ENCODE results near the gene PAX6. TPM values are rescaled to one million over a fixed set of nuclear protein-coding genes. Genes with fewer than 3 reads are reported as not detected.
A peak's percentile ranks its signal among the peaks of the same experiment; 100 is the strongest.

PAX6 gene
- total RNA-seq = under 1 TPM in 1 of 3 donors, not detected in 2; 0.88 TPM

DNA sequence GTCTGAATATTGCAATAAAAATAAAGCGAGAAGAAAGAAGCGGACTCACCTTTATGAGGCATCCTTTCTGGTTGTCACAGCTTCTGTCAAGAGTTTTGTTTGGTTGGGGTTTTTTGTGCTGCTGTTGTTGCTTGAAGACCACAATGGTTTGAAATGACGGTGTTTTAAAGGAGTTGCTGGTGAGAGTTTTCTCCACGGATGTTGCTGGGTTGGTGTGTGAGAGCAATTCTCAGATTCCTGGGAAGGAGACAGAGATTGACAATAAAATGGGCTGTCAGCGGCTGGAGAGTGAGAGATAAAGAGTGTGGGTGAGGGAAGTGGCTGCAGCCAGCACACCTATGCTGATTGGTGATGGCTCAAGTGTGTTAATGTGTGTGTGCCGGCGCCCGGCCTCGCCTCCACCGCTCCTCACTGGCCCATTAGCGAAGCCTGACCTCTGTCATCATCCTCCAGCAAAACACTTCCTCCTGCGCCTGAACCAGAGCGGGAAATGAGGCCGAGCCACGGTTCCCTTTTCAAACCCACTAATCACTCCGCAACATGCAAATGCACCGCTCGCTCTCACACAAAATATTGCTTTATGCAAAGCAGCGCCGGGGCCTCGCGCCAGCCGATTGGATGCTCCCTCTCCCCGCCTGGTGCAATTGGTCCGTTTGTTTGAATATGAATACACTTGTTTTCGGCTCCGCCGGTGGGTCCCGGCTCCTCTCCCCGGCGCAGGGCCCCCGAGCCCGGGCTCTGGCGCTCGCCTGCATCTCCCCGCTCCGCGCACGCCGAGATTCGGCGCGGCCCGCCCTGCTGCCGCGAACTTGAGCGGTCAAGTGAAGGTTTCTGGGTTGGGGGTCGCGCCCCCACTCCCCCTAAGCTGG is at the start of gene PAX6:
PAX6 (minus strand) TSS at position 544 of the 869 bp plus-strand sequence. CDS start 4,911 bp downstream, outside the sequence.
- Histone ChIP-seq H3K4me3 (peak within 1 kb of the TSS; percentile 31 to 72 (median 45)), H3K36me3 (no peaks in the 10 kb centered on the region), H3K27me3 (peaks cover 18 to 100% of the 10 kb centered on the region in 2 donors), H3K9me3 (no peaks in the 10 kb centered on the region), H3K4me1 (peaks cover 19 to 20% of the 10 kb centered on the region in 2 donors), H3K27ac (no peak within 1 kb of the TSS)
- no peak for TF ChIP-seq POLR2A (IDR thresholded peaks at IDR 0.05)
- TF ChIP-seq, protein P1, sequence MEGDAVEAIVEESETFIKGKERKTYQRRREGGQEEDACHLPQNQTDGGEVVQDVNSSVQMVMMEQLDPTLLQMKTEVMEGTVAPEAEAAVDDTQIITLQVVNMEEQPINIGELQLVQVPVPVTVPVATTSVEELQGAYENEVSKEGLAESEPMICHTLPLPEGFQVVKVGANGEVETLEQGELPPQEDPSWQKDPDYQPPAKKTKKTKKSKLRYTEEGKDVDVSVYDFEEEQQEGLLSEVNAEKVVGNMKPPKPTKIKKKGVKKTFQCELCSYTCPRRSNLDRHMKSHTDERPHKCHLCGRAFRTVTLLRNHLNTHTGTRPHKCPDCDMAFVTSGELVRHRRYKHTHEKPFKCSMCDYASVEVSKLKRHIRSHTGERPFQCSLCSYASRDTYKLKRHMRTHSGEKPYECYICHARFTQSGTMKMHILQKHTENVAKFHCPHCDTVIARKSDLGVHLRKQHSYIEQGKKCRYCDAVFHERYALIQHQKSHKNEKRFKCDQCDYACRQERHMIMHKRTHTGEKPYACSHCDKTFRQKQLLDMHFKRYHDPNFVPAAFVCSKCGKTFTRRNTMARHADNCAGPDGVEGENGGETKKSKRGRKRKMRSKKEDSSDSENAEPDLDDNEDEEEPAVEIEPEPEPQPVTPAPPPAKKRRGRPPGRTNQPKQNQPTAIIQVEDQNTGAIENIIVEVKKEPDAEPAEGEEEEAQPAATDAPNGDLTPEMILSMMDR (IDR thresholded peaks at IDR 0.05) = no peak
- DNase-seq (ENCODE audit: low spot score in 2 of 2) = peak in 1 of 2 donors; percentile 50
- intact Hi-C loops (cut with DNase I; ENCODE audit: low total_unique reads) = no loop called here

DNA sequence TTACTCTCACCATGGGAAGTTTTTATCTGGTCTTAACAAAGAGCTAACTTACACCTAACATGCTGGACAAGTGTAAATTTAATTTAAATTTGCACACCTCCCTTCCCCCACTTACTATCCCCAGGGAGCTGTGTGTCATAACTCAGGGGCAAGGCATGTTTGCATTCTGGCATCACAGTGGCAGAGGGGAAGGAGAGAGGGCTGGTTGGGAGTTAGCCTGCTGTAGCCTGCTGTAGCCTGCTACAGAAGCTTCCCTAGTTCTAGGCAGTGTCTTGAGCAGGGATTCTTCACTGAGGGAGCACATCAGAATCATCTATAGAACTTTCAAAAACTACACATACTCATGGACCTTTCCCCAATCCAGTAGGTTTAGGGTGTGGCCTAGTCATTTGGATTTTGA is 49.3 kb upstream of the PAX6 start:
- Histone ChIP-seq H3K9me3 (no peaks in the 10 kb centered on the region), H3K27ac (no peak overlapping the region), H3K36me3 (no peaks in the 10 kb centered on the region), H3K4me1 (no peaks in the 10 kb centered on the region), H3K4me3 (no peak overlapping the region), H3K27me3 (no peaks in the 10 kb centered on the region)
- TF ChIP-seq POLR2A (IDR thresholded peaks at IDR 0.05) (no peak), POLR2AphosphoS5 (IDR thresholded peaks at IDR 0.05) (no peak)
- TF ChIP-seq, protein P1 (IDR thresholded peaks at IDR 0.05) = no peak
- no peak for DNase-seq (ENCODE audit: low spot score in 2 of 2)
- intact Hi-C loops (cut with DNase I; ENCODE audit: low total_unique reads) = no loop called here

DNA sequence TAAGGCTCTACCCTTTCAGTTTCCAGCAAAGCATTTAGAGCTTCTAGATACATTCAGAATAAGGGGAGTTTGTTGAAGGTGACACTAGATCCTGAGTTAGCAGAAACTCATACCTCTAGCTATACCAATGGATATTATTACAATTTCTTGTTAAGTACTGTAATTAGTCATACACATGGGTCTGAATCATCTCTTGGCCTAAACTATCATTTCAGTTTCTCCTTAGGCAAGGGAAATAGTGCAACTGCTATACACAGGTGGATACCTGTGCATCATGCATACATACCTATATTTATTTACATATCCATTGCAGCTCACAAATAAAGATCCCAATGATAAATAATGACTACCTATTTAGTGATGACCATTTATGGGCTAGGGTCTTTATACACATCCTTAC is 45.1 kb upstream of the PAX6 start:
- TF ChIP-seq, protein P1 (IDR thresholded peaks at IDR 0.05) = no peak
- TF ChIP-seq POLR2AphosphoS5 (IDR thresholded peaks at IDR 0.05) (no peak), POLR2A (IDR thresholded peaks at IDR 0.05) (no peak)
- H3K4me3 ChIP-seq = no peak overlapping the region
- no peaks in the 10 kb centered on the region for H3K9me3 ChIP-seq
- DNase-seq (ENCODE audit: low spot score in 2 of 2) = no peak
- no peak overlapping the region for H3K27ac ChIP-seq
- no peaks in the 10 kb centered on the region for H3K27me3 ChIP-seq
- H3K4me1 ChIP-seq = no peaks in the 10 kb centered on the region
- no peaks in the 10 kb centered on the region for H3K36me3 ChIP-seq
- intact Hi-C loops (cut with DNase I; ENCODE audit: low total_unique reads) = no loop called here

DNA sequence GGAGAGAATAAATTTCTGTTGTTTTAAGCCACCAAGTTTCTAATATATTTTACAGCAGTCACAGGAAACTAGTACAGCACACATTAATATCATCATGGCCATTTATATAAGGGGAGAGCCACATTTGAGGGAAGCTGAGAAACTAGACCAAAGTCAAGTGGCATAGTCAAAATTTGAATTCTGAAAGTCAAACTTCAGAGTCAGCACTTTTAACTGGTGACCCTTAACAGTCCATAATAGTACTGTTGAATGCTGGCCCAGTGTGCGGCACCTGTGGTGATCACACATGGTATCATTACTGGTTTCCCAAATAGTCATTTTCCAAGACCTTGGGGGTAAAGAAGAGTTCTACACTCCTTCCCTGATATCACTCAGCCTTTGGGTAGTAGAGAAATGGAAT is 44.3 kb upstream of the PAX6 start:
- Histone ChIP-seq H3K27me3 (no peaks in the 10 kb centered on the region), H3K4me1 (no peaks in the 10 kb centered on the region), H3K9me3 (no peaks in the 10 kb centered on the region), H3K36me3 (no peaks in the 10 kb centered on the region), H3K4me3 (no peak overlapping the region), H3K27ac (no peak overlapping the region)
- TF ChIP-seq POLR2AphosphoS5 (IDR thresholded peaks at IDR 0.05) (no peak), POLR2A (IDR thresholded peaks at IDR 0.05) (no peak)
- TF ChIP-seq, protein P1 (IDR thresholded peaks at IDR 0.05) = no peak
- intact Hi-C loops (cut with DNase I; ENCODE audit: low total_unique reads) = no loop called here
- DNase-seq (ENCODE audit: low spot score in 2 of 2) = no peak

DNA sequence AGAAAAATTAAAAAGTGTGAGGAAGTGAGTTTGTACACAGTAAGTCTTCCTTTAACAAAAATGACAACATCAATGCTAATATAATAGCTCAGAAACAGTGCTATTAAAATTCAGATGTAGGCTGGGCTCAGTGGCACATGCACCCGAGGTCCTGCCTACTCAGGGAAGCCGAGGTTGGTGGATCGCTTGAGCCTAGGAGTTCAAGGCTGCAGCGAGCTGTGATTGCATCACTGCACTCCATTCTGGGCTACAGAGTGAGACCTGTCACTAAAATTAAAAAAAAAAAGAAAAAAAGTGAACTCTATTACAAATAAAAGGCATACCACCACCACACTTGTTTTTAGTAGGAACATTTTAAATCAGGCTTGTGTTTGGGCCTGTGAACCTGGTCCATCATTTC is 39.2 kb upstream of the PAX6 start:
- H3K4me3 ChIP-seq = no peak overlapping the region
- intact Hi-C loops (cut with DNase I; ENCODE audit: low total_unique reads) = no loop called here
- H3K4me1 ChIP-seq = no peaks in the 10 kb centered on the region
- TF ChIP-seq, protein P1 (IDR thresholded peaks at IDR 0.05) = no peak
- H3K27me3 ChIP-seq = no peaks in the 10 kb centered on the region
- H3K27ac ChIP-seq = no peak overlapping the region
- no peaks in the 10 kb centered on the region for H3K36me3 ChIP-seq
- no peak for DNase-seq (ENCODE audit: low spot score in 2 of 2)
- no peaks in the 10 kb centered on the region for H3K9me3 ChIP-seq

Data from breast epithelium (tissue), 4 donors.